A549 (cell line): Measurements from ENCODE around the gene FMOD.

ENCODE experiments used
- CEBPB ChIP-seq, 2 experiments: fragments of >200 bp in 1 of 2; sonication (Bioruptor Twin) in 1 of 2; formaldehyde crosslinking in 1 of 2; IDR thresholded peaks; 2 replicates each; pipeline ENCODE4 v1.6.1; 2012 to 2016
- E2F6 ChIP-seq: IDR thresholded peaks from 2 replicates; pipeline ENCODE4 v1.6.1; 2012; ENCODE audit warnings: low read depth, borderline replicate concordance
- EP300 ChIP-seq, 2 experiments: fragments of >200 bp; sonication (Bioruptor Twin); formaldehyde crosslinking; IDR thresholded peaks; 2 replicates in 1 of 2; 3 replicates in 1 of 2; pipeline ENCODE4 v1.6.1; 2016 to 2017
- FOSL2 ChIP-seq, 2 experiments: fragments of 450-650 bp in 1 of 2; fragments of >200 bp in 1 of 2; sonication (Bioruptor Twin) in 1 of 2; formaldehyde crosslinking; IDR thresholded peaks; 2 replicates each; pipeline versions ENCODE4 v1.5.0 to v1.6.1; 2016 to 2020; ENCODE audit warnings: mild to moderate bottlenecking in 1 of 2, moderate library complexity in 1 of 2
- MYC ChIP-seq: IDR thresholded peaks from 2 replicates; pipeline ENCODE4 v1.6.1; 2012; ENCODE audit warnings: mild to moderate bottlenecking, inconsistent platforms, low read length, improper control_type of control experiment, borderline replicate concordance
- POLR2A ChIP-seq: IDR thresholded peaks from 2 replicates; pipeline ENCODE4 v1.6.1; 2012; ENCODE audit warnings: mild to moderate bottlenecking, low read length
- TF ChIP-seq, protein P1 (sequence below): fragments of >200 bp; sonication (Bioruptor Twin); formaldehyde crosslinking; IDR thresholded peaks from 3 replicates; pipeline ENCODE4 v1.5.1; 2016
- TF ChIP-seq, protein P2 (sequence below): IDR thresholded peaks from 2 replicates; pipeline ENCODE4 v1.6.1; 2012

- no peak for TF ChIP-seq POLR2A
- TF ChIP-seq, protein P1, sequence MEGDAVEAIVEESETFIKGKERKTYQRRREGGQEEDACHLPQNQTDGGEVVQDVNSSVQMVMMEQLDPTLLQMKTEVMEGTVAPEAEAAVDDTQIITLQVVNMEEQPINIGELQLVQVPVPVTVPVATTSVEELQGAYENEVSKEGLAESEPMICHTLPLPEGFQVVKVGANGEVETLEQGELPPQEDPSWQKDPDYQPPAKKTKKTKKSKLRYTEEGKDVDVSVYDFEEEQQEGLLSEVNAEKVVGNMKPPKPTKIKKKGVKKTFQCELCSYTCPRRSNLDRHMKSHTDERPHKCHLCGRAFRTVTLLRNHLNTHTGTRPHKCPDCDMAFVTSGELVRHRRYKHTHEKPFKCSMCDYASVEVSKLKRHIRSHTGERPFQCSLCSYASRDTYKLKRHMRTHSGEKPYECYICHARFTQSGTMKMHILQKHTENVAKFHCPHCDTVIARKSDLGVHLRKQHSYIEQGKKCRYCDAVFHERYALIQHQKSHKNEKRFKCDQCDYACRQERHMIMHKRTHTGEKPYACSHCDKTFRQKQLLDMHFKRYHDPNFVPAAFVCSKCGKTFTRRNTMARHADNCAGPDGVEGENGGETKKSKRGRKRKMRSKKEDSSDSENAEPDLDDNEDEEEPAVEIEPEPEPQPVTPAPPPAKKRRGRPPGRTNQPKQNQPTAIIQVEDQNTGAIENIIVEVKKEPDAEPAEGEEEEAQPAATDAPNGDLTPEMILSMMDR, result no peak
- TF ChIP-seq EP300 (IDR thresholded peaks at IDR 0.05), result no peak
- no peak for TF ChIP-seq FOSL2 (IDR thresholded peaks at IDR 0.05)
- no peak for TF ChIP-seq FOSL2 (CRISPR knock-in tag; IDR thresholded peaks at IDR 0.05)
- TF ChIP-seq E2F6, result no peak
- TF ChIP-seq, protein P2, sequence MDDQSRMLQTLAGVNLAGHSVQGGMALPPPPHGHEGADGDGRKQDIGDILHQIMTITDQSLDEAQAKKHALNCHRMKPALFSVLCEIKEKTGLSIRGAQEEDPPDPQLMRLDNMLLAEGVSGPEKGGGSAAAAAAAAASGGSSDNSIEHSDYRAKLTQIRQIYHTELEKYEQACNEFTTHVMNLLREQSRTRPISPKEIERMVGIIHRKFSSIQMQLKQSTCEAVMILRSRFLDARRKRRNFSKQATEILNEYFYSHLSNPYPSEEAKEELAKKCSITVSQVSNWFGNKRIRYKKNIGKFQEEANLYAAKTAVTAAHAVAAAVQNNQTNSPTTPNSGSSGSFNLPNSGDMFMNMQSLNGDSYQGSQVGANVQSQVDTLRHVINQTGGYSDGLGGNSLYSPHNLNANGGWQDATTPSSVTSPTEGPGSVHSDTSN, result no peak
- no peak for TF ChIP-seq MYC
- no peak for TF ChIP-seq CEBPB (IDR thresholded peaks at IDR 0.05)
These were observed 11.2 kb upstream of the FMOD start for GRCh38 chr1:203361945-203362719.
